ENCODE results near the gene ALPP. TPM values are rescaled to one million over a fixed set of nuclear protein-coding genes. Genes with fewer than 3 reads are reported as not detected.
"Not testable (repeated sequence)": the region's sequence is repeated elsewhere in the genome, so short reads cannot be mapped to it uniquely, and the experiment has no call there.

The ALPP gene
- total RNA-seq, 2 experiments from 2014 or later = not detected

DNA sequence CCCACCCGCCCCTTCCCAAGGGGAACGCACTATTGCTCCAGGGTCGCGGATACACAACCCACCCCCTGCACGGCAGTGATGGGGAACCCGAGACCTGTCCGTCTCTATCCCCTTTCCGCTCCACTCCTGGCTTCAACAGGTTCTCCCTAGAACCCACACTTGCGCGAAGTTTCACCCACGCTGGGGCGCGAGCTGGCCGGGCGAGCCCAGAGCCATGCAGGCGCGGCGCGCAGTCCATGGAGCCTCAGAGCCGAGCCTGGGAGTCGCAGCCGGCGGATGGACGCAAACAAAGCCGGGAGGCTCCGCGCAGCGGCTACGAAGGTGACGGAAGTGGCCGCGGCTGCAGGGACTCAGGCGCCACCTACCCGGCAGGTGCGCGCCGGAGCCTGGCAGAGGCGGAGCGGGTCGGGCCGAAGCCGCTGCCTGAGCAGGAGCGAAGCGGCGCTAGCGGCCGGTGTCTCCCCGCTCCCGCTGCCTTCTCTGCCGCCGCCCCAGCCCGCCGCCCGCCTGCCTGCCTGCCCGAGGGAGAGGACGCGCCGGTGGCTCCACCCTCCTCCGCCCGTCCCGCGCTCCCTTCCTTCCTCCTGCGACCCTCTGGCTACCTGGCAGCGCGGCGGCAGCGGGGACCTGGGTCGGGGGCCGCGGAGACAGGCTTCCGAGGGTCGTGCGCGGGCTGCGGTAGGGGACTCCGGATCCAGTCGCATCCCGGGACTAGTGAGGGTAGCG, 42.1 kb downstream of the ALPP start:
- CTCF ChIA-PET = no interaction called here
- peaks cover 55% of the 10 kb centered on the region for H3K27me3 Mint-ChIP-seq

DNA sequence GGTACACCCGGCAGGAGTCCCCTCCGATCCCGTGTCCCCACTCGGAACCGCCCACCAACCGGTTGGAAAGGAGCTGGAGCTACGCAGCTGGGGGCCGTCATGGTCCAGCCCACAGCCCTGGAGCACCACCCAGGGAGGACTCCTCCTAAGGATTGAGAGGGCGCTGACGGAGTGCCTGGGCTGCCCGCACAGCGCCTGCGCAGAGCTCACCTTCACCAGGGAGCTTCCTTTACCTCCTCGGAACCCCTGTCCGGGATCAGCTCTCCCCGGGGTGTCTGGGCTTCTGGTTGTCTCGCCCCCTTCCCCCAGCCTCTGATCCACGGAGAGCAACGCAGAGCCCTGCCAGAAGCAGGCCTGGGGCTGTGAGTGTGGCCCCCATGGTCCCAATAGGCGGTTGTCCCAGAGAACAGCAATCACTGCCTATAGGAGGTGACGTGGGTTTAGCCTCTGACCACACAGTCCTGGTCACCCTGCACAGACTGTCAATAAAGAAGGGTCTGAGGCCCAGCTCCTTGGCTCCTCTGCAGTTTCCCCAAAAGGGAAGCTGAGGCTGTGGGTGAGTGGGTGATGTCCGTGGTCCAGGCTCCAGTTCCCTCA, 42.7 kb downstream of the ALPP start:
- peak overlapping the region; percentile 29 for H3K4me3 ChIP-seq (ENCODE audit: low read length)
- no peak overlapping the region for H3K27ac Mint-ChIP-seq
- no peaks in the 10 kb centered on the region for H3K36me3 Mint-ChIP-seq (ENCODE audit: low read depth)
- no peak for ATAC-seq (ENCODE audit: poor library complexity)
- H3K27me3 ChIP-seq (ENCODE audit: control insufficient read depth in 1 of 2, insufficient read depth in 2 of 2, low read length in 2 of 2) = peaks cover 42 to 50% of the 10 kb centered on the region in 2 experiments
- peaks cover 3% of the 10 kb centered on the region for H3K9me3 Mint-ChIP-seq
- TF ChIP-seq, protein P1, sequence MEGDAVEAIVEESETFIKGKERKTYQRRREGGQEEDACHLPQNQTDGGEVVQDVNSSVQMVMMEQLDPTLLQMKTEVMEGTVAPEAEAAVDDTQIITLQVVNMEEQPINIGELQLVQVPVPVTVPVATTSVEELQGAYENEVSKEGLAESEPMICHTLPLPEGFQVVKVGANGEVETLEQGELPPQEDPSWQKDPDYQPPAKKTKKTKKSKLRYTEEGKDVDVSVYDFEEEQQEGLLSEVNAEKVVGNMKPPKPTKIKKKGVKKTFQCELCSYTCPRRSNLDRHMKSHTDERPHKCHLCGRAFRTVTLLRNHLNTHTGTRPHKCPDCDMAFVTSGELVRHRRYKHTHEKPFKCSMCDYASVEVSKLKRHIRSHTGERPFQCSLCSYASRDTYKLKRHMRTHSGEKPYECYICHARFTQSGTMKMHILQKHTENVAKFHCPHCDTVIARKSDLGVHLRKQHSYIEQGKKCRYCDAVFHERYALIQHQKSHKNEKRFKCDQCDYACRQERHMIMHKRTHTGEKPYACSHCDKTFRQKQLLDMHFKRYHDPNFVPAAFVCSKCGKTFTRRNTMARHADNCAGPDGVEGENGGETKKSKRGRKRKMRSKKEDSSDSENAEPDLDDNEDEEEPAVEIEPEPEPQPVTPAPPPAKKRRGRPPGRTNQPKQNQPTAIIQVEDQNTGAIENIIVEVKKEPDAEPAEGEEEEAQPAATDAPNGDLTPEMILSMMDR (IDR thresholded peaks at IDR 0.05) = no peak
- H3K4me3 Mint-ChIP-seq = no peak overlapping the region
- no peak overlapping the region for H3K27ac ChIP-seq (ENCODE audit: low read depth in 1 of 2, low read length in 2 of 2)
- no peak for DNase-seq
- ChIA-PET POLR2A (no interaction called here), CTCF (no interaction called here)
- intact Hi-C loops (cut with DNase I, micrococcal nuclease) = no loop called here
- peaks cover 10% of the 10 kb centered on the region for H3K4me1 Mint-ChIP-seq (ENCODE audit: low read depth)
- peaks cover 0 to 21% of the 10 kb centered on the region in 2 experiments for H3K9me3 ChIP-seq (ENCODE audit: control insufficient read depth in 1 of 2, insufficient read depth in 1 of 2, low read length in 2 of 2)
- peaks cover 52% of the 10 kb centered on the region for H3K27me3 Mint-ChIP-seq
- peaks cover 23% of the 10 kb centered on the region for H3K4me1 ChIP-seq (ENCODE audit: insufficient read depth, low read length)
- H3K36me3 ChIP-seq (ENCODE audit: insufficient read depth, low read length) = no peaks in the 10 kb centered on the region

More for the DNA sequence above, 42.1 kb downstream of the ALPP start:
- H3K4me1 ChIP-seq (ENCODE audit: insufficient read depth, low read length) = peaks cover 23% of the 10 kb centered on the region
- TF ChIP-seq, protein P1 (IDR thresholded peaks at IDR 0.05) = no peak
- no peak overlapping the region for H3K27ac ChIP-seq (ENCODE audit: low read depth in 1 of 2, low read length in 2 of 2)
- peaks cover 3% of the 10 kb centered on the region for H3K9me3 Mint-ChIP-seq
- no peak overlapping the region for H3K27ac Mint-ChIP-seq
- H3K36me3 Mint-ChIP-seq (ENCODE audit: low read depth) = no peaks in the 10 kb centered on the region
- H3K4me1 Mint-ChIP-seq (ENCODE audit: low read depth) = peaks cover 10% of the 10 kb centered on the region
- POLR2A ChIA-PET = no interaction called here
- intact Hi-C loops (cut with DNase I, micrococcal nuclease) = no loop called here
- H3K36me3 ChIP-seq (ENCODE audit: insufficient read depth, low read length) = no peaks in the 10 kb centered on the region
- H3K27me3 ChIP-seq (ENCODE audit: control insufficient read depth in 1 of 2, insufficient read depth in 2 of 2, low read length in 2 of 2) = peaks cover 47 to 51% of the 10 kb centered on the region in 2 experiments
- H3K4me3 Mint-ChIP-seq = no peak overlapping the region
- H3K4me3 ChIP-seq (ENCODE audit: low read length) = peak overlapping the region; percentile 29
- DNase-seq (peak in 8 of 14 experiments; percentile 8 to 53 (median 25)), ATAC-seq (ENCODE audit: poor library complexity) (peak; percentile 24)
- H3K9me3 ChIP-seq (ENCODE audit: control insufficient read depth in 1 of 2, insufficient read depth in 1 of 2, low read length in 2 of 2) = peaks cover 0 to 21% of the 10 kb centered on the region in 2 experiments

DNA sequence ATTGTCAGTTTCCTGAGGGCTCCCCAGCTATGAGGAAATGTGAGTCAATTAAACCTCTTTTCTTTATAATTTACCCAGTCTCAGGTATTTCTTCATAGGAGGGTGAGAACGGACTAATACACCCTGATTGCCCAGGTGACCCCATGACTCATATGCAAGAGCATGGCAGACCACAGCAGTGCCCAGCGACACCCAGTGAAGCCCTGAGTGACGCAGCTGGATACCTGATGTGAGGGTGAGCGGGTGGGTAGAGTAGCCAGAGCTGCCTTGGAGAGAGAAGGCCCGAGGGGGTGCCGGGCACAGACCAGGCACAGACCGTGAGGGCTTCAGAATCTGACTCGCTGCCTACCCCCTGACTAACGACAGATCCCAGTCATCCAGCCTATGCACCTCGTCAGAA, 43.5 kb downstream of the ALPP start:
- TF ChIP-seq, protein P1 (IDR thresholded peaks at IDR 0.05) = no peak
- peaks cover 3% of the 10 kb centered on the region for H3K9me3 Mint-ChIP-seq
- H3K4me1 ChIP-seq (ENCODE audit: insufficient read depth, low read length) = peaks cover 23% of the 10 kb centered on the region
- peaks cover 0 to 21% of the 10 kb centered on the region in 2 experiments for H3K9me3 ChIP-seq (ENCODE audit: control insufficient read depth in 1 of 2, insufficient read depth in 1 of 2, low read length in 2 of 2)
- ATAC-seq (ENCODE audit: poor library complexity) (no peak), DNase-seq (no peak)
- intact Hi-C loops (cut with DNase I, micrococcal nuclease) = no loop called here
- H3K27me3 ChIP-seq (ENCODE audit: control insufficient read depth in 1 of 2, insufficient read depth in 2 of 2, low read length in 2 of 2) = peaks cover 42 to 47% of the 10 kb centered on the region in 2 experiments
- ChIA-PET POLR2A (no interaction called here), CTCF (no interaction called here)
- peaks cover 10% of the 10 kb centered on the region for H3K4me1 Mint-ChIP-seq (ENCODE audit: low read depth)
- no peaks in the 10 kb centered on the region for H3K36me3 Mint-ChIP-seq (ENCODE audit: low read depth)
- H3K4me3 ChIP-seq (ENCODE audit: low read length) = no peak overlapping the region
- H3K27ac ChIP-seq (ENCODE audit: low read depth in 1 of 2, low read length in 2 of 2) = no peak overlapping the region
- H3K4me3 Mint-ChIP-seq = peak overlapping the region; percentile 66
- H3K27me3 Mint-ChIP-seq = peaks cover 48% of the 10 kb centered on the region
- no peaks in the 10 kb centered on the region for H3K36me3 ChIP-seq (ENCODE audit: insufficient read depth, low read length)
- H3K27ac Mint-ChIP-seq = no peak overlapping the region

DNA sequence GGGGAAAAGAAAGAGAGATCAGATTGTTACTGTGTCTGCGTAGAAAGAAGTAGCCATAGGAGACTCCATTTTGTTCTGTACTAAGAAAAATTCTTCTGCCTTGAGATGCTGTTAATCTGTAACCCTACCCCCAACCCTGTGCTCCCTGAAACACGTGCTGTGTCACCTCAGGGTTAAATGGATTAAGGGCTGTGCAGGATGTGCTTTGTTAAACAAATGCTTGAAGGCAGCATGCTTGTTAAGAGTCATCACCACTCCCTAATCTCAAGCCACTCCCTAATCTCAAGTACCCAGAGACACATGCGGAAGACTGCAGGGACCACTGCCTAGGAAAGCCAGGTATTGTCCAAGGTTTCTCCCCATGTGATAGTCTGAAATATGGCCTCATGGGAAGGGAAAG, 44.4 kb downstream of the ALPP start:
- H3K27ac Mint-ChIP-seq; H3K9me3 Mint-ChIP-seq; H3K36me3 Mint-ChIP-seq (ENCODE audit: low read depth); ATAC-seq (ENCODE audit: poor library complexity); H3K27ac ChIP-seq (ENCODE audit: low read depth in 1 of 2, low read length in 2 of 2); CTCF ChIA-PET; H3K4me3 ChIP-seq (ENCODE audit: low read length); POLR2A ChIA-PET; H3K36me3 ChIP-seq (ENCODE audit: insufficient read depth, low read length); intact Hi-C loops (cut with DNase I, micrococcal nuclease); H3K4me3 Mint-ChIP-seq; DNase-seq: not testable (repeated sequence)
- H3K27me3 ChIP-seq (ENCODE audit: control insufficient read depth in 1 of 2, insufficient read depth in 2 of 2, low read length in 2 of 2) = peaks cover 41 to 48% of the 10 kb centered on the region in 2 experiments
- peaks cover 23% of the 10 kb centered on the region for H3K4me1 ChIP-seq (ENCODE audit: insufficient read depth, low read length)
- H3K9me3 ChIP-seq (ENCODE audit: control insufficient read depth in 1 of 2, insufficient read depth in 1 of 2, low read length in 2 of 2) = peaks cover 0 to 21% of the 10 kb centered on the region in 2 experiments
- H3K27me3 Mint-ChIP-seq = peaks cover 46% of the 10 kb centered on the region
- H3K4me1 Mint-ChIP-seq (ENCODE audit: low read depth) = peaks cover 10% of the 10 kb centered on the region

DNA sequence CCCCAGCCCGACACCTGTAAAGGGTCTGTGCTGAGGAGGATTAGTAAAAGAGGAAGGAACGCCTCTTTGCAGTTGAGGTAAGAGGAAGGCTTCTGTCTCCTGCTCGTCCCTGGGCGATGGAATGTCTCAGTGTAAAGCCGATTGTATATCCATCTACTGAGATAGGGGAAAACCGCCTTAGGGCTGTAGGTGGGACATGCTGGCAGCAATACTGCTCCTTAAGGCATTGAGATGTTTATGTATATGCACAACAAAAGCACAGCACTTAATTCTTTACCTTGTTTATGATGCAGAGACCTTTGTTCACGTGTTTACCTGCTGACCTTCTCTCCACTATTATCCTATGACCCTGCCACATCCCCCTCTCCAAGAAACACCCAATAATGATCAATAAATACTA, 44.9 kb downstream of the ALPP start:
- POLR2A ChIA-PET; H3K36me3 Mint-ChIP-seq (ENCODE audit: low read depth); H3K9me3 Mint-ChIP-seq; H3K27ac ChIP-seq (ENCODE audit: low read depth in 1 of 2, low read length in 2 of 2); intact Hi-C loops (cut with DNase I, micrococcal nuclease); DNase-seq; H3K27ac Mint-ChIP-seq; H3K4me3 Mint-ChIP-seq; CTCF ChIA-PET; H3K4me3 ChIP-seq (ENCODE audit: low read length); ATAC-seq (ENCODE audit: poor library complexity); H3K36me3 ChIP-seq (ENCODE audit: insufficient read depth, low read length): not testable (repeated sequence)
- Mint-ChIP-seq H3K27me3 (peaks cover 42% of the 10 kb centered on the region), H3K4me1 (ENCODE audit: low read depth) (peaks cover 10% of the 10 kb centered on the region)
- Histone ChIP-seq H3K9me3 (ENCODE audit: control insufficient read depth in 1 of 2, insufficient read depth in 1 of 2, low read length in 2 of 2) (peaks cover 0 to 21% of the 10 kb centered on the region in 2 experiments), H3K27me3 (ENCODE audit: control insufficient read depth in 1 of 2, insufficient read depth in 2 of 2, low read length in 2 of 2) (peaks cover 36 to 45% of the 10 kb centered on the region in 2 experiments), H3K4me1 (ENCODE audit: insufficient read depth, low read length) (peaks cover 23% of the 10 kb centered on the region)

Data from CD4-positive, alpha-beta T cell (primary cell).